Upper lobe of left lung (tissue), 4 donors: ENCODE data around the gene RBM34.

Source experiments
- EP300 ChIP-seq, 4 donors: sonication (generic); formaldehyde crosslinking; IDR thresholded peaks; one replicate each; pipeline ENCODE4 v1.5.1; 2017; ENCODE audit warnings: antibody characterized with exemption in 4 of 4, control low read depth in 2 of 4
- POLR2A ChIP-seq, 4 donors: fragments of 450-650 bp; IDR thresholded peaks; one replicate each; pipeline ENCODE4 v1.5.1; 2016 to 2017; ENCODE audit warnings: antibody characterized with exemption in 4 of 4, mild to moderate bottlenecking in 2 of 4
- POLR2AphosphoS5 ChIP-seq, 2 donors: sonication (generic); formaldehyde crosslinking; IDR thresholded peaks; one replicate each; pipeline ENCODE4 v1.5.1; 2017; ENCODE audit warnings: antibody characterized with exemption in 2 of 2
- TF ChIP-seq, protein P1 (sequence below), 6 experiments: fragments of 450-650 bp in 4 of 6; fragments of 200-600 bp in 2 of 6; sonication (generic) in 2 of 6; IDR thresholded peaks; one replicate each; pipeline ENCODE4 v1.5.1; 2016 to 2019; ENCODE audit warnings: antibody characterized with exemption in 6 of 6

DNA sequence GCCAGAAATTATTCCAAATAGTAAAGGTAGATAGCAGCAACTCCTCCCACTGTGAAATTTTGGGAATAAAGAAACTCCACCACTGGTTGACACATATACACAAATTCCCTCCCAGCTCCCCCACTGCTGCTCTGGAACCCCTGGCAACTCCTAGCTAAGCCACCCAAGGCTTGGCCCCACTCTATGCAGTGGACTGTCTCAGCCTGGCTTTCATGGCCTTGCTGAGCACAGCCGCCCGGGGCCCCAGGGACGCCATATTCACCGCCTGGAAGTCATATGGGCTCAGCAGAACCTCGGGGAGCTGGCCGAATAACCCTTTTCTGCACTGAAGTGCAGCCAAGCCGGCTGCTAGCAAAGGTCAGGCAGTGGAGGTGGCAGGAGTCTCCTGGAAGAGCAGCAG, 15.4 kb upstream of the RBM34 start:
- TF ChIP-seq, protein P1, sequence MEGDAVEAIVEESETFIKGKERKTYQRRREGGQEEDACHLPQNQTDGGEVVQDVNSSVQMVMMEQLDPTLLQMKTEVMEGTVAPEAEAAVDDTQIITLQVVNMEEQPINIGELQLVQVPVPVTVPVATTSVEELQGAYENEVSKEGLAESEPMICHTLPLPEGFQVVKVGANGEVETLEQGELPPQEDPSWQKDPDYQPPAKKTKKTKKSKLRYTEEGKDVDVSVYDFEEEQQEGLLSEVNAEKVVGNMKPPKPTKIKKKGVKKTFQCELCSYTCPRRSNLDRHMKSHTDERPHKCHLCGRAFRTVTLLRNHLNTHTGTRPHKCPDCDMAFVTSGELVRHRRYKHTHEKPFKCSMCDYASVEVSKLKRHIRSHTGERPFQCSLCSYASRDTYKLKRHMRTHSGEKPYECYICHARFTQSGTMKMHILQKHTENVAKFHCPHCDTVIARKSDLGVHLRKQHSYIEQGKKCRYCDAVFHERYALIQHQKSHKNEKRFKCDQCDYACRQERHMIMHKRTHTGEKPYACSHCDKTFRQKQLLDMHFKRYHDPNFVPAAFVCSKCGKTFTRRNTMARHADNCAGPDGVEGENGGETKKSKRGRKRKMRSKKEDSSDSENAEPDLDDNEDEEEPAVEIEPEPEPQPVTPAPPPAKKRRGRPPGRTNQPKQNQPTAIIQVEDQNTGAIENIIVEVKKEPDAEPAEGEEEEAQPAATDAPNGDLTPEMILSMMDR (IDR thresholded peaks at IDR 0.05): no peak
- no peak for TF ChIP-seq POLR2AphosphoS5 (IDR thresholded peaks at IDR 0.05)
- no peak for TF ChIP-seq POLR2A (IDR thresholded peaks at IDR 0.05)
- no peak for TF ChIP-seq EP300 (IDR thresholded peaks at IDR 0.05)
